Fibroblast of lung (primary cell): ENCODE results near the gene BLCAP.

Source experiments
- CTCF ChIP-seq, 2 donors: IDR thresholded peaks in 1 of 2; conservative IDR thresholded peaks in 1 of 2; 1 replicate in 1 of 2; 2 replicates in 1 of 2; pipeline ENCODE4 v1.5.1; 2011 to 2012; ENCODE audit warnings: low read length in 2 of 2, control low read depth in 1 of 2, inconsistent platforms in 1 of 2, low read depth in 1 of 2, mild to moderate bottlenecking in 1 of 2
- EZH2 ChIP-seq: IDR thresholded peaks from 2 replicates; pipeline ENCODE4 v1.5.1; 2012; ENCODE audit warnings: low read length, control low read depth, mild to moderate bottlenecking; ENCODE audit errors: missing control alignments

- no peak for TF ChIP-seq EZH2
- TF ChIP-seq CTCF (conservative IDR thresholded peaks at IDR 0.05 in 1 of 2, IDR thresholded peaks at IDR 0.05 in 1 of 2; ENCODE audit: low read depth in 1 of 2, low read length in 2 of 2) = no peak
Measured at GRCh38 chr20:37525810-37526209, 1.9 kb downstream of the BLCAP start.
